Omental fat pad (tissue), 4 donors: Measurements from ENCODE around the gene TMEM240. TPM values are rescaled to one million over a fixed set of nuclear protein-coding genes. Genes with fewer than 3 reads are reported as not detected.
"Not testable (repeated sequence)": the region's sequence is repeated elsewhere in the genome, so short reads cannot be mapped to it uniquely, and the experiment has no call there.

Experiments used
- ATAC-seq: fragments of 150-250 bp; one replicate; pipeline ENCODE4 v1.9.1; 2016; ENCODE audit warnings: mild to moderate bottlenecking, moderate library complexity; ENCODE audit not compliant: low FRiP score
- DNase-seq: peaks from one replicate; pipeline ENCODE4 v3.0.0-alpha.2; 2019; ENCODE audit warnings: low spot score
- CTCF ChIP-seq, 3 donors: fragments of 450-650 bp; IDR thresholded peaks; one replicate each; pipeline ENCODE4 v1.5.1; 2016 to 2017; ENCODE audit warnings: antibody characterized with exemption in 3 of 3, mild to moderate bottlenecking in 3 of 3, moderate library complexity in 2 of 3
- total RNA-seq, 4 donors: library from RNA; depleted of rRNA; stranded (reverse); fragments of >200 nt; gene quantifications; one replicate each; pipeline ENCODE4 v1.1.0, GENCODE V29; 2016

TMEM240 gene
- total RNA-seq, 4 donors from 2014 or later = 2.6 to 3.5 (median 3.1) TPM

- no peak for TF ChIP-seq CTCF (IDR thresholded peaks at IDR 0.05)
- ATAC-seq = no peak
- DNase-seq = no peak
Measured at GRCh38 chr1:1534401-1535154, 5.8 kb downstream of the TMEM240 start.

- ATAC-seq, DNase-seq: not testable (repeated sequence)
Measured at GRCh38 chr1:1533894-1534291, 6.5 kb downstream of the TMEM240 start.

GRCh38 chr1:1533176-1533893, 7.1 kb downstream of the TMEM240 start:
- DNase-seq, ATAC-seq: not testable (repeated sequence)

GRCh38 chr1:1531947-1532346, 8.5 kb downstream of the TMEM240 start:
- no peak for TF ChIP-seq CTCF (IDR thresholded peaks at IDR 0.05)
- DNase-seq (no peak), ATAC-seq (no peak)

- no peak for ATAC-seq
- TF ChIP-seq CTCF (IDR thresholded peaks at IDR 0.05) = no peak
Measured at GRCh38 chr1:1529936-1530335, 10.5 kb downstream of the TMEM240 start.

GRCh38 chr1:1529321-1529720, 11.1 kb downstream of the TMEM240 start:
- no peak for ATAC-seq
- no peak for TF ChIP-seq CTCF (IDR thresholded peaks at IDR 0.05)
- no peak for DNase-seq

More at GRCh38 chr1:1529936-1530335, 10.5 kb downstream of the TMEM240 start:
- DNase-seq = no peak

GRCh38 chr1:1528301-1529267, 11.8 kb downstream of the TMEM240 start:
- DNase-seq = no peak

More at GRCh38 chr1:1528301-1529267, 11.8 kb downstream of the TMEM240 start:
- TF ChIP-seq CTCF (IDR thresholded peaks at IDR 0.05) = no peak
- ATAC-seq = no peak
